Testis (tissue), 2 donors: Measurements from ENCODE around the gene ASXL1.

Experiments used
- CTCF ChIP-seq, 3 experiments: fragments of 450-650 bp in 2 of 3; fragments of 200-600 bp in 1 of 3; sonication (generic) in 1 of 3; IDR thresholded peaks; one replicate each; pipeline ENCODE4 v1.5.1; 2016 to 2019; ENCODE audit warnings: antibody characterized with exemption in 3 of 3, mild to moderate bottlenecking in 2 of 3, moderate library complexity in 1 of 3
- POLR2A ChIP-seq: fragments of 450-650 bp; IDR thresholded peaks from one replicate; pipeline ENCODE4 v1.6.1; 2017; ENCODE audit warnings: antibody characterized with exemption, mild to moderate bottlenecking, moderate library complexity

GRCh38 chr20:32460231-32460630 is 102.1 kb downstream of the ASXL1 start:
- TF ChIP-seq CTCF (IDR thresholded peaks at IDR 0.05) (no peak), POLR2A (no peak)
